ENCODE data around the gene FMNL1.

DNA sequence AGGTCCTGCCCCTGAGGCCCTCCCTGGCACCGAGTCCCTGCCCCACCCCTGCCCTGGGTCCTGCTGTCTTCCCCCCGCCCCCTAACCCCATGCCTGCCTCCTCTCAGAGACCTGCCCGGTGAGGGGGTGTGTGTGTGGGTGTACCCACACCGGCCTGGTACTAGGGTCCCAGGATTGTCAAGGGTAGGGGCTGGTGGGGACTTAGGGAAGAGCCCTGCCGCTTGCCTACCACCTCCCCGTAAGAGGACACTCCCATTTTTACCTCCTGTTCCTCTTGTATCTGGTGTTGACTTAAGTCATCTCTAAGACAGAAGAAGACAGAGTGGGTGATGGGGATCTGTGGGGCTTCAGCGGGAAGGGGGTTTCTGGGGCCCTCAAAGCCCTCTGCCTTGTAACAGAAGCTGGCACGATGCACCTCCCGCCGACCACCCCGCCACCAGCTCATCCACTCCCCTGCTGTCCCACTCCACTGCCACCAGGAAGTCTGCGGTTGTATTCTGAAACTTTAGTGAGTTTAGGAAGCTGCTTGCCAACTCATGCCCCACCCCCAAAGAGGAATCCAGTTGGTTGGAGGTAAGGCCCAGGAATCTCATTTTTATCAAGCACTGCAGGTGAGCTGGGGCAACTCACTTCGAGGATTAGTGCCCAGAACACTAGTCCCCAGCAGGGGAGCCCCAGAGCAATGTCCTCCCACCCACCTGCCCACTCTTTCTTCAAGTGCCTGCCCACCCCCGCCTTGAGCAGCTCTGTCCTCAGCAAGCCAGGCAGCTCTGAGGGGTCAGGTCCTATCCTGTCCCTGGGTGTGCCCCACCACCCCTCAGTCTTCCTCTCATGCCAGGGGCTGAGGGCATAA, 34.7 kb downstream of the FMNL1 start:
- no peak for TF ChIP-seq YY1 (IDR thresholded peaks at IDR 0.05; ENCODE audit: insufficient read depth, insufficient read length)
- no peak for TF ChIP-seq ZNF274 (IDR thresholded peaks at IDR 0.05; ENCODE audit: low read depth, low read length)
- TF ChIP-seq SUZ12 (IDR thresholded peaks at IDR 0.05; ENCODE audit: extremely low read depth, insufficient read depth, insufficient read length), result no peak
